SH-SY5Y (cell line): ENCODE results near the gene MLC1.

Experiments used
- GATA2 ChIP-seq: IDR thresholded peaks from 2 replicates; pipeline ENCODE4 v1.6.1; 2011; ENCODE audit warnings: mild to moderate bottlenecking, low read depth, low read length
- GATA3 ChIP-seq: IDR thresholded peaks from 2 replicates; pipeline ENCODE4 v1.6.1; 2011; ENCODE audit warnings: low read depth, mild to moderate bottlenecking, low read length, moderate library complexity

The MLC1 gene

DNA sequence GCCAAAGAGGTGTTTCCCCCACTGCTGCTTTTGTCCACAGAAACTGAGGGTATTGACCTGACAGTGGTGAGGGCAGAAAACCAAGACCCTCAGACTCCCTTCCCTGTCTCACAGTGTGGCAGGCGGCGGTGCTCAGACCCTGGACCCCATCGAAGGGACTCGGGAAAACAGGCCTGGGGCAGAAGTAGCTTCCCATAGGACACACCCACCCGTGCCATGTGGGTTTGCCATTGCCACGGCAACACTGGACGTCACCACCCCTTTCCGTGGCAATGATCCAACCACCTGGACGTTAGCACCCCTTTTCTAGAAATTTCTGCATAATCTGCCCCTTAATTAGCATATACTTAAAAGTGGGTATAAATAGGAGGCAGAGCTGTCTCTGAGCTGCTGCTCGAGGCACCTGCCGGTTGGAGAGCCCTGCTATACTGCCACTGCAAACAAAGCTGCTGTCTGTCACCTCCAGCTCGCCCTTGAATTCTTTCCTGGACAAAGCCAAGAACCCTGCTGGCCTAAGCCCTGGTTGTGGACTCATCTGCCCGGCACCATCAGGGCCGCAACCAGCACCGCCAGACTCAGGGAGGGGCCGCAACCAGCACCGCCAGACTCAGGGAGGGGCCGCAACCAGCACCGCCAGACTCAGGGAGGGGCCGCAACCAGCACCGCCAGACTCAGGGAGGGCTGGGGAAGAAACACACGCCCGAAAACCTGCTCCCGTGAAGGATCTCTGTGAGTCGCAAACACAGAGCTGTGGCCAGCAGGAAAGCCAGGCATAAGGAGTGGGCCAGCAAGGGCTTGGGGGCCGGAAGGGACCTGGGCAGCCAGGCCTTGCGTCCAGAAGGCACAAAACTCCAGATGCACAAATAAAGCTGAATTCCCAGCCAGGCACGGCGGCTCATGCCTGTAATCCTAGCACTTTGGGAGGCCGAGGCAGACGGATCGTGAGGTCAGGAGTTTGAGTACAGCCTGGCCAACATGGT lies 10.4 kb downstream of the MLC1 start:
- no peak for TF ChIP-seq GATA3

DNA sequence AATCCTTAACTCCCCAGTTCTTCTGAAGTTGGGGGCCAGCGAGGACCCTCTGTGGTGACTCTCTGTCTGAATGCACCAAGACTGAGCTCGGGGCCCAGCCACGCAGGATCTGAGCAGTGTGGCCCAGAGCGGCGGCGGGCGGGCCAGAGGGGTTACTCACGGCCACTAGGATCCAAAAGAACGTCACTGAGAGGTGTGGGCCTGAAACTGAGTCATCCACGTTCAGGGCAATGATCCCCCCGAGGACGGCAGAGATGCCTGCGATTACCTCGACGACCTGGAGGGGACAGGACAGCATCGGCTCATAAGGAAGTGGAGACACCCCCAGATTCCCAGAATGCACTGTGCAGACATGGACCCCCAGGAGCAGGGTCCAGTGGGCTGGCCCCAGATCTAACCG lies 11.2 kb downstream of the MLC1 start:
- TF ChIP-seq GATA3 (no peak), GATA2 (no peak)

DNA sequence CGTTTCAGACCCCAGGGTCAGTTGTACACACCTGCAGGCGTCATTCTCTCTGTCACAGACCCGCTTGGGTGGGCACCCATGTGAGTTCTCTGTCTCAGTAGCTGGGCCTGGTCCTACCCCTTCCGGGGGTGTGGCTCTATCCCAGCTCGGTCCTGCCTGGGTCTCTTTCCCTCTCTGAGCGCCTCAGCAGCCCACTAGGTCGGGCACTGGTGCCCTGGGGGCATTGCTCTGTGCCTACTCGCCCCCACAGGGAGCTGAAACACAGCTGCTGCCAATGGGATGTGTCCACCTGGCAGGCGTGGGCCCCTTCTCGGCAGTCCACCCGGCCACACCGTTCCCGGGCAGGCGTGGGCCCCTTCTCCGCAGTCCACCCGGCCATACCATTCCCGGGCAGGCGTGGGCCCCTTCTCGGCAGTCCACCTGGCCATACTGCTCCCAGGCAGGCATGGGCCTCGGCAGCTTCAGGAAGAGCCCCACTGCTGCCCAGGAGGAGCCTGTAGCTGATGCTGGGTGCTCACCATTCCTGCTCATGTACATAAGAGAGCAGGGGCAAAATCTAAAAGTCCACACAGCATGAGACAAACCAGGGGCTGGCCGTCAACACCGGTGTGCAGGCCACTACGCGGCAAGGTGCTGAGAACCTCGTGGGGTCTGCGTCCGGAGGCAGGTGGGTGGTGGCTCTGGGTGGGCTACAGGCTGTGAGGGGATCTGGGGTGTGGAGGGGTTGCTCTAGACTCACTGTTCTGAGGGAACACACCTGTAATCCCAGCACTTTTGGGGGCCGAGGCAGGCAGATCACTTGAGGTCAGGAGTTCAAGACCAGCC lies 12.3 kb downstream of the MLC1 start:
- TF ChIP-seq GATA2, result no peak
- TF ChIP-seq GATA3, result no peak

DNA sequence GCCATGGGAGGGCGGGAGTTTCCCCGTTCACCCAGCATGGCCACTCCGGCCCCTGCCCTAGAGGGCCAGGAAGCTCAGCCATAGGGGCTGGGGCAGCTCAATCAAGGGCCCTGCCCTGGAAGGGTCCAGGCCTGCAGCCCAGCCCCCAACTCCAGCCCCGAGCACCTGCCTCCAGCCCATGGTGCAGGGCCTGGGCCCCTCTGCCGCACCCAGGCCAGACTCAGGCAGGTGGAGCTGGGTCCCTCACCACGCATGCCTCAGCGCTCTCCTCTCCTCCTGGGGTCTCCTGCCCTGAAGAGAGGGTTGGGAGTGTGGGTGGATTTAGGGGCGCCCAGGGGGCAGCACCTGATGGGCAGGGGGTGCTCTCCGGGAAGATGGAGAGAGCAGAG lies 13.1 kb downstream of the MLC1 start:
- no peak for TF ChIP-seq GATA2
- no peak for TF ChIP-seq GATA3

DNA sequence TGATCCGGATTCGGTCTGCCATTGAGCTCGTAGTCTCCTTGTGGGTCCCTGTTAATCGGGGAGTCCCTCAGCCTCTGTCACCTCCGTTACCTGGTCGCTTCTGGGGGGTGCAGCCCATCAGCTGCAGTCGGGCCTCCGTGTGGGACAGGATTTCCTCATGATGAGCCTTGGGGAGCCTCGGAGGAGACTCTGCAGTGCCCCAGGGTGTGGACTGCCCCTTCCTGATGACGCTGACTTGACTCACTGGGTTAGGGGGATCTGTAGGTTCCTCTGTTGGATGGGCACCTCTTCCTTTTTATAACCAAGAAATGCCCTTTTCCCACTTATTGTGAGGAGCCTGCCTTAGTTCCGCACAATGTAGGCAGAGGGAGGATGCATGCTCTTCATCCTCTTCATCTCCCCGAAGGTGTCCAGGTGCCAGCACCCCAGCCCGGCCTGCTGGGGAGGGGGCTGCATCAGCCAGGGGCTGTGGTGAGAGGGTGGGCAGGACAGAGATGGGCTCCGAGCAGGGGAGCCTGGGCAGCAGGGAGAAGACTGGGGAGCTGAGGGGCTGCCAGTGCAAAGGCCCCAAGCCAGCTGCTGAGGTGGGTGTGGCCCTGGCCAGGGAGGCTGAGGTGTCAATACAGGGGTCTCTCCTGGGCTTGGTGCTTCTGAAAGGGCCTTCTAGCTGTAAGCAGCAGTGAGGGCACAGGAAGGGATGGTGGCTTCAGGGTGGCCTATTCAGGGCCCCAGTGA lies 13.6 kb downstream of the MLC1 start:
- TF ChIP-seq GATA2, result no peak
- no peak for TF ChIP-seq GATA3

DNA sequence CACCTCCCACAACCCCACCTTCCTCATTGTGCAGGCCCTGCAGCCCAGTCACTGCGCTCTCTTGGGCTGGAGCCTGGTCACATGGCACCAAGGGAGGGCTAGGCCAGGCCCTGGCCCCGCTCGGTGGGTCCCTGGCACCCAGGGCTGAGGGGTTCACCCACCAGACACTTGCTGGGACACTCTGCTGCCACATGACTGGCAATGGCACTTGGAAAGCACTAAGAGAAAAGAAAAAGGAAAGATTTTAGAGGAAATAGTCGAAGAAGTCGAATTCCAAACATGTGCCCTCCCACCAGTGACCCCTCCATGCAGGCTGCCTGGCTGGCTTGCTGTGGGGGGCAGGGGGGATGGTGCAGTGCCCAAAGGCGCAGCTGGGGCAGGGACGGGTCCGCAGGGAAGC lies 14.9 kb downstream of the MLC1 start:
- no peak for TF ChIP-seq GATA2
- TF ChIP-seq GATA3, result no peak

DNA sequence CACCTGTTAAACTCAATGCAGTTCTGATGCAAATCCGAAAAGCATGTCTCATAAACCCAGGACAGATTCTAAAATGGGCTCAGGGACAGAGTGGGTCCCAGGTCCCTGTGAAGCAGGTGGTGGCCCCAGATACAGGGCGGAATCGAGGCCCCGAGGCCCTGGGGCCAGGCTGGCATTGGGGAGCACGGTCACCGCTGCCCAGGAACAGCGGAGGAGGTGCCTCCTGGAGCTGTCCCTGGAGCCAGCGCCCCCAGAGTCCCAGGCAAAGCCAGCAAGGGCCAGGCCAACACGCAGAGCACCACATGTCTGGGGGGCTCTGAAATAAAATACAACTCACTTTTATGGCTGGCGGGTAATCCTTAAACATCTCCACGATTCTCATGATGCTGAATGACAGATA lies 17.1 kb downstream of the MLC1 start:
- TF ChIP-seq GATA3 (no peak), GATA2 (no peak)

DNA sequence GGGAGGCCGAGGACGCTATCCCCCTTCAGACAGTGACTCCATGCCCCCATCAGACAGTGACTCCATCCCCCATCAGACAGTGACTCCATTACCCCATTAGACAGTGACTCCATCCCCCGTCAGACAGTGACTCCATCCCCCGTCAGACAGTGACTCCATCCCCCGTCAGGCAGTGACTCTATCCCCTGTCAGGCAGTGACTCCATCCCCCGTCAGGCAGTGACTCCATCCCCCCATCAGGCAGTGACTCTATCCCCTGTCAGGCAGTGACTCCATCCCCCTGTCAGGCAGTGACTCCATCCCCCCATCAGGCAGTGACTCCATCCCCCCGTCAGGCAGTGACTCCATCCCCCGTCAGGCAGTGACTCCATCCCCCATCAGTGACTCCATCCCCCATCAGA lies 18.0 kb downstream of the MLC1 start:
- TF ChIP-seq GATA2 (no peak), GATA3 (no peak)

DNA sequence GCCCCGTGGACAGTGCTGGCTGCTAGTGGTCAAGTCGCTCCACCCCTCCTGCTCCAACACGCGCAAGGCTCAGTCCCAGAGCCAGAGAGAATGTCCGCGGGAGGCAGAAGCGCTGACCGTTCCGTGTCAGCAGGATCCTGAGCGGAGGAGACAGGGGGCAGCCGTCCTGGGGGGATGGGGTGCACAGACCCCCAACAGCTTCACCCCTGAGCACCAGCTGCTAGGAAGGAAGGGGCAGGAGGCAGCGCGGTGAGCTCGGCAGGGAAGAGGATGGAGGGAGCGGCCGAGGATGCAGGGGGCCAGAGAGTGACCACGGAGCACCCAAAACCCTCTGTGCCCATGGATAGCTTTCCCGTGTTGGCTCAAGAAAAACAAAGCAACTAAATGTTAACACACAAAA lies 20.8 kb downstream of the MLC1 start:
- TF ChIP-seq GATA2, result no peak

DNA sequence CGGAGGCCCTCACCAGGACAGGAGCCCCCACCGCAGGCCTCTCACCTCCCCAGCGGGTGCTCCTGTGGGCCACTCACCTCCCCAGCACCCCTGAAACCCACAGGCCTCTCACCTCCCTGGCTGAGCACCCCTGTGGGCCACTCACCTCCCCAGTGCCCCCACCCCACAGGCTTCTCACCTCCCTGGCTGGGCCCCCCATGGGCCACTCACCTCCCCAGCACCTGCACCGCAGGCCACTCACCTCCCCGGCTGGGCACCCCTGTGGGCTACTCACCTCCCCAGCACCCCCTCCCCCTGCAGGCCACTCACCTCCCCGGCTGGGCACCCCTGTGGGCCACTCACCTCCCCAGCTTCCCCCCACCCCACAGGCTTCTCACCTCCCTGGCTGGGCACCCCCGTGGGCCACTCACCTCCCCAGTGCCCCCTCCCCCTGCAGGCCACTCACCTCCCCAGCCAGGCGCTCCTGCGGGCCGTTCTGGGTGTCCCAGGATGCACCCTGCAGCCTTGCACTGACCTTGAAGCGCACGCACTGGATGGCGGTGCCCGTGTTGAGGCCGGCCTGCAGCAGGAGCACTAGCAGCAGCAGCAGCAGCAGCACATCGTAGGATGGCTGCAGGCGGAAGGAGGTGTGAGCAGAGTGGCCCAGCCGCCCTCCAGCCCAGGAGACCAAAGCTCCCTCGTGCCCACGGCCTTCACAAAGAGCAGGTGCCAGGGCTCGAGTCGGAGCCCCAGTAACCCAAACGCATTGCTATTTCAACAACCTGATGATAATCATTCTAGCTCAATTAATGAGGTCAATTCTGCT lies 21.4 kb downstream of the MLC1 start:
- TF ChIP-seq GATA3, result no peak
- TF ChIP-seq GATA2, result no peak

DNA sequence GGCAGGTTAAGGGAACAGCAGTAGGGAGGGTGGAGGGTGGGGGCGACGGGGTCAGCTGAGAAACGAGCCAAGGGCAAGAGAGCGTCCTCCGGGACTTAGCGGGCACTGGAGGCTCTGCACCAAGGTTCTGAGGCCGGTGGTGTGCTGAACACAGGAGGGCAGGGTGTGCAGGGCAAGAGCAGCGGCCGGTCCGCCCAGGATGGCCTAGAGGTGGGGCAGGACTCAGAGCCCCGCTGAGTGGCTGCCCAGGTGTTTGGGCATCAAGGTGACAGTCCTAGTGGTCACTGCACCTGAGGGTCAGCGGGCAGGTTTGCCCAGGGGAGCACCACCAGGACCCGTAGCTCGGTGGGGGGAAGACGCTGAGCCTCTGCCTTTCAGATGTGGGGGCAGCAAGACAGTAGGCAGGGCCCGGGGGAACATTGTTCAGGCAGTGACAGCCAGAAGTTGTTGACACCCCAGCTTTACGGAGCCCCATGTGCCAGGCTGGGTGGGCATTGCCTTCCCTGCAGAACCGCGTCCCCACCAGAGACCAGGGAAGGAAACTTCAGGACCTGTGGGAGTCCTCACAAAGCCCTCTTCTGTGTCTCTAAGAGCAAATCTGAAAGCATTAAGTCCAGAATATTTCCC lies 22.6 kb downstream of the MLC1 start:
- TF ChIP-seq GATA2 (no peak), GATA3 (no peak)

DNA sequence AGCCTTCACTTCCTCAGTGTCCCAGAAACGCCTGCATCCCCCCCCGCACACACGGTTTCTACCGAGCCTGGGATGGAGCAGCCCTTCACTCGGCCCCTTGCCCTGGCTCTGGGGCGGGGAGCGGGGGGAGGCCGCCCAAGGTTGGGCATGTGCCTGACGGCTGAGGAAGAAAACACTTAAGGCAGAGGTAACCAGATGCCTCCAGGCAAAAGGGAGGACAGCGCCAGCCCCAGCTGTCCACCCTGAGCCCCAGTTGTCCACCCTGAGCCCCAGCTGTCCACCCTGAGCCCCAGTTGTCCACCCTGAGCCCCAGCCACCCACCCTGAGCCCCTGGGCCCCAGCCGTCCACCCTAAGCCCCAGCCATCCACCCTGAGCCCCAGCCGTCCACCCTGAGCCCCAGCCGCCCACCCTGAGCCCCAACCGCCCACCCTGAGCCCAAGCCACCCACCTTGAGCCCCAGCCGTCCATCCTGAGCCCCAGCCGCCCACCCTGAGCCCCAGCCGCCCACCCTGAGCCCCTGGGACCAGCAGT lies 23.3 kb downstream of the MLC1 start:
- TF ChIP-seq GATA3 (no peak), GATA2 (no peak)

DNA sequence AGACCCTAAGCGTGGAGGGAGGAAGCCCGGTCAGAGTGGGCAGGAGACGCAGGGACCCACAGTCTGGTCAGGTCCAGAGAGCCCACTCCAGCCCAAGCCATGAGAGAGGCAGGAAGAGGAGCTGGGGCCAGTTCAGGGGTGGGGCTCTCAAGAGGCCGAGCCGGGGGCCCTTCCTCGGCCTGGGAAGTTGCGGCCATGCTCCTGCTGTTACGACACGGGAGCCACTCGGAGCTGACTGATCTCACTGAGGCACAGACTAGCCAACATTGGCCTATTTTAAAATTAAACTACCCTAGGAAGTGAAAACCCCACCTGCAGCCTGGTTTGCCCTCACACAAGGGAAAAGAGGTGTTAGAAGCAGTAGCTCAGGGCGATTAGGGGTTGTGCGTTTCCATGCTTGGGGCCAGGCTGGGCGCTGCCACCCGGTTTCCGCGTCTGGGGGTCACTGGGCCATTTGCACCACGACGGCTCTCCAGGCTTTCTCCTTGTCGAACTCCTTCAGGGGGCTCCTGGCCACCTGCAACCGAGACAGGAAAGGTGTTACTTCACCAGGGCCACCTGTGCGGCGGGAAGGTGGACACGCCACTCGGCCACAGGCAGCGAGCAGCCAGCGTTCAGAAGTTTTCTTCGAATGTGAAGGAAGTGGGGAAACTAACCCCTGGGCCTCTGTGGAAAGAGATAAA lies 23.9 kb downstream of the MLC1 start:
- TF ChIP-seq GATA3 (no peak), GATA2 (no peak)
